ENCODE measurements around the gene HCFC2.
"Not testable (repeated sequence)": the region's sequence is repeated elsewhere in the genome, so short reads cannot be mapped to it uniquely, and the experiment has no call there.

Gene HCFC2

DNA sequence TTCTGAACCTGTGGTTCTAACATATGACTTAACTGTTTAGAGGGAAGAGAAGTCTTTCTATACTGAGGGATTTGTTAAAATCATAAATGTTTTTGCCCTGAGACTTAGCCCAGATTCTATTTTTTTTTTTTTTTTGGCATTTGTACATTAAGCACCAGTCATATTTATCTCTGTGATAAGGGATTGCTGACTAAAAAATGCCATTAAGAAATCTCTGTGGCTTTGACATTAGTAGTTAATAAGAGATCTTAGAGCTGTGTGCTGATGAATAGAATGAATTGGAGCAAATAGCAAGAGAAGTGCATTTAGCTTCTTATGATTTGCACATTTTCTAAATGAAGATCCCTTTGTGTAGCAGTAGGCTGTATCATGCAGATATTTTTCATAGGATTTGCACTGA lies 41.1 kb downstream of the HCFC2 start:
- Histone ChIP-seq H3K36me3 (ENCODE audit: control insufficient read depth, insufficient read depth, low read length) (no peaks in the 10 kb centered on the region), H3K4me1 (ENCODE audit: control insufficient read depth, insufficient read depth, low read length) (no peaks in the 10 kb centered on the region), H3K27me3 (ENCODE audit: control insufficient read depth, insufficient read depth, low read length) (no peaks in the 10 kb centered on the region)

DNA sequence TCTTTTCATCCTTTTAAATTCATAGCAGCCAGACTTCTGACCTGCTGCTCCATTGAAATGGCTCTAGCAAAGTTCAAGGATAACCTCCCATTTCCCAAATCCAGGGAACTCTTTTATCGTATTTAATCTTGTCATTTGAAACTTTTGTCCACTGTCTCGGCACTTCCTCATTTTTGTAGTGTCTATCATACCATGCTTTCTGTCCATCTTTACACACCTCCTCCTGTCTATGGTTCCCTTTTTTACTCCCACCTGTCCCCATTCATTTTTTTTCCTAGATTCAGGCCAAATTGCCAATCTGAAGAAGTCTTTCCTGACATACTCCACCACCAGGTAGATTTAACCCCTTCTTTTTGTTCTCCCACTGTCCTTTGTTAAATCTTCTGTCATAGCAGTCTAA lies 42.6 kb downstream of the HCFC2 start:
- no peak overlapping the region for H3K4me3 ChIP-seq (ENCODE audit: low read length)
- no peak overlapping the region for H3K9ac ChIP-seq (ENCODE audit: low read length)
- no peaks in the 10 kb centered on the region for H3K4me1 ChIP-seq (ENCODE audit: control insufficient read depth, insufficient read depth, low read length)
- no peaks in the 10 kb centered on the region for H3K36me3 ChIP-seq (ENCODE audit: control insufficient read depth, insufficient read depth, low read length)
- H3K27me3 ChIP-seq (ENCODE audit: control insufficient read depth, insufficient read depth, low read length) = no peaks in the 10 kb centered on the region
- no peaks in the 10 kb centered on the region for H3K9me3 ChIP-seq (ENCODE audit: control insufficient read depth, low read length)

More for the DNA sequence above, 41.1 kb downstream of the HCFC2 start:
- H3K9me3 ChIP-seq (ENCODE audit: control insufficient read depth, low read length) = no peaks in the 10 kb centered on the region
- H3K9ac ChIP-seq (ENCODE audit: low read length) = no peak overlapping the region
- H3K4me3 ChIP-seq (ENCODE audit: low read length) = no peak overlapping the region

DNA sequence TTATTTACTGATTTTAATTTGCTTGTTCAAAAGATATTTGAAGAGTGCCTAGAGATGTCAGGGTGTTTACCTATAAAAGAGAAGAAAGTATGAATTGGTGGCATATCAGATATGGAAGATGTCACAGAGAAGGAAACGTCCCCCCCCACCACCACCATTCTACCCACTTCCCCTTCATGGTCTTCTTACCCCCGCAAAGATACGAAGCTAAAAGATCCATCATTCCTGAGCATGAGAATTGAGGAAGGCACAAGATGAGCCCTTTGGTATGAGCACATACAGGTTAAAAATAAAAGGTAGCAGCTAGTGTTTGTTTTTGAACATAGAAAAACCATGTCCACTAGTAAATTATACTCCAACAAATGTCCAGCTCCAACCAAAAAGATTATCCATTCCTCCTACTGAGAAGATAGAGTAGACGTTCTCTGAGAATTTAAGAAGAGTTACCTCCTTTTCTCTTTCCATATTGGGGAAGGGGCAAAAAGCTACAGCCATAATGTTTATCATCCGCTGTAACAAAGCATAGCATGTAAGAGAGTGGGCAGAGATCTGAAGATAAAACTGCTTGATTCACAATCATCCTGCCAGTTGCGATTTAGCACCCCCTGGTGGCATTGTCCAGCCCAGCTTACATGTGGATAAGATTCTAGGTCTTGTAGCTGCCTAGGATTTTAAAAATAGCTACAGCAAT lies 44.6 kb downstream of the HCFC2 start:
- Histone ChIP-seq H3K9ac (ENCODE audit: low read length) (no peak overlapping the region), H3K9me3 (ENCODE audit: control insufficient read depth, low read length) (no peaks in the 10 kb centered on the region), H3K4me3 (ENCODE audit: low read length) (no peak overlapping the region), H3K36me3 (ENCODE audit: control insufficient read depth, insufficient read depth, low read length) (no peaks in the 10 kb centered on the region), H3K27me3 (ENCODE audit: control insufficient read depth, insufficient read depth, low read length) (no peaks in the 10 kb centered on the region), H3K4me1 (ENCODE audit: control insufficient read depth, insufficient read depth, low read length) (no peaks in the 10 kb centered on the region)

DNA sequence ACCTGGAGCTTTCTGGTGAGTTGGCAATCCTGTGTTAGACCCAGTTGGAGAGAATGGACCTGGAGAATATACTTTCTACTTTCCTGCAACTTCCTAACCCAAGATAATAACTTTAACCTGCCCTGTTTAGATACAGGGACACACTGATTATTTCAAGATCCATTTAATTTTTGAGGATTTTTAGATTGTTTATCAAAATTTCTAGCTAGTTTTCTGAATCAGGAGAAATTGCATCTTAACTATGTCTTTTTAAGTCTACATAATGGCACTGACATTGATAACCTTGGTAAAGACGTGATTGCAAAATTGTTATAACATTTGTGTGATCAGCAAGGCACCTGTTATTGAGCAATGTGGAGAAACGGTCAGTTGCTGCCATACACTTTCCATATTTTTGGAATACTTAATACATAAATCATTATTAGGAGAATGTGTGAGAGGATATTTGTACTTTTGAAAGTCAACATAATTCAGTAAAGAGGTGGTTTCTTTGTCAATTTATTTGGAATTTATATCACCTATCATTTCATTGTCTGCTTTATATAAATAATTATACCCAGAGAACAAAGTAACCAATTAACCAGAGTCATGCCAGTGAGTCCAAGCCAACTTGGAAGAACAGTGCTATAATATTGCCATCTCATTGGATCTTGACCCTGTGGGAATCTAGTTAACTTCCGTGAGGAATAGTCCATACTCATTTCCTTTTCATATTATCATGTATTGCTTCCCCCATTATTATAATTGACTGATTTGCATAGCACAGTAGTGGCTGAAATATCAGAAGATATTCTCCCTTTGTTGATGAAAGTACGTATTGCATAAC lies 45.3 kb downstream of the HCFC2 start:
- H3K9me3 ChIP-seq (ENCODE audit: control insufficient read depth, low read length) = no peaks in the 10 kb centered on the region
- H3K9ac ChIP-seq (ENCODE audit: low read length) = no peak overlapping the region

DNA sequence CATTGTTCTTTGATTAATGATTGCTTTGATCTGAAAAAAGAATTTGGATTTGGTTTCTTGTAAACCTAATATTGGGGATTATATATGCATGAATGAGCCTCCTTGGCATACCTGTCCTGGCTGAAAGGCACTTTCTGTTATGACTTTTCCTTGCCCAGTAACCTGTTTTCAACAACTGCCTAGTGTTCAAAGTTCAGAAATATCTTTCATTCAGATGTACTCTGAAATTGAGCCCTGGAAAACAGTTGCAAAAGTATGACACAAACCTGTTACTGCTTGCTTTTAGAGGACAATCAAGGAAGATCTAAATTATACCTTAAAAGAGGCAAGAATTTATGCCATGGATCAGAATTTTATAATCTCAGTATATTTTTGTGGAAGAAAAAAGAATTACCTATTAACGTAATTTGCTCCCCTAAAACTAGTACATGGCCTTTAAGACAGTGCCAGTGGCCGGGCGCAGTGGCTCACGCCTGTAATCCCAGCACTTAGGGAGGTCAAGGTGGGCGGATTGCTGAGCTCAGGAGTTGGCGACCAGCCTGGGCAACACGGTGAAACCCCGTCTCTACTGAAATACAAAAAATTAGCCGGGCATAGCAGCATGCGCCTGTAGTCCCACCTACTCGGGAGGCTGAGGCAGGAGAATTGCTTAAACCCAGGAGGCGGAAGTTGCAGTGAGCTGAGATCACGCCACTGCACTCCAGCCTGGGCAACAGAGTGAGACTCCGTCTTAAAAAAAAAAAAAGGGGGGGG lies 50.7 kb downstream of the HCFC2 start:
- not testable (repeated sequence) for H3K4me1 ChIP-seq (ENCODE audit: control insufficient read depth, insufficient read depth, low read length); H3K4me3 ChIP-seq (ENCODE audit: low read length); H3K9me3 ChIP-seq (ENCODE audit: control insufficient read depth, low read length); H3K9ac ChIP-seq (ENCODE audit: low read length); H3K27me3 ChIP-seq (ENCODE audit: control insufficient read depth, insufficient read depth, low read length); H3K36me3 ChIP-seq (ENCODE audit: control insufficient read depth, insufficient read depth, low read length)

More for the DNA sequence above, 45.3 kb downstream of the HCFC2 start:
- Histone ChIP-seq H3K4me3 (ENCODE audit: low read length) (no peak overlapping the region), H3K36me3 (ENCODE audit: control insufficient read depth, insufficient read depth, low read length) (no peaks in the 10 kb centered on the region), H3K4me1 (ENCODE audit: control insufficient read depth, insufficient read depth, low read length) (no peaks in the 10 kb centered on the region), H3K27me3 (ENCODE audit: control insufficient read depth, insufficient read depth, low read length) (no peaks in the 10 kb centered on the region)

DNA sequence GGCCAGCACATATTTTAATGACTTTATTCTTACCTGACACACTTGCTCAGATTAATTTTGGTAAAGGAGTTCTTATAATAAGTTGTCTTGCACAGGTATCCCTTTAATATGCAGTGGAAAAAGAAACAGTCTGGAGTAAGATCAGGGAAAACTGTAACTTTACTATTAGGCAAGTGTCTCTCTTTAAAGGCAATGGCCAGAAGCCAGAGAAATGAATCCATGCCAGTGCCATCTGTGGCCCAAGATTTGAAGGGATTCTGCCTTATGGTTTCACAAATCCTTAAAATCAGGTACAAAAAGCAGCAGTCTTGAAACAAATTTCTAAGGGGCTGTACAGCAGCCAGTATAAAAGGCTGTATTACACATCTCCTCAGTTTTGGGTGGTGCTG lies 51.2 kb downstream of the HCFC2 start:
- no peaks in the 10 kb centered on the region for H3K27me3 ChIP-seq (ENCODE audit: control insufficient read depth, insufficient read depth, low read length)
- peaks cover 5% of the 10 kb centered on the region for H3K4me1 ChIP-seq (ENCODE audit: control insufficient read depth, insufficient read depth, low read length)
- no peak overlapping the region for H3K4me3 ChIP-seq (ENCODE audit: low read length)
- H3K9me3 ChIP-seq (ENCODE audit: control insufficient read depth, low read length) = no peaks in the 10 kb centered on the region
- H3K36me3 ChIP-seq (ENCODE audit: control insufficient read depth, insufficient read depth, low read length) = no peaks in the 10 kb centered on the region
- H3K9ac ChIP-seq (ENCODE audit: low read length) = no peak overlapping the region

DNA sequence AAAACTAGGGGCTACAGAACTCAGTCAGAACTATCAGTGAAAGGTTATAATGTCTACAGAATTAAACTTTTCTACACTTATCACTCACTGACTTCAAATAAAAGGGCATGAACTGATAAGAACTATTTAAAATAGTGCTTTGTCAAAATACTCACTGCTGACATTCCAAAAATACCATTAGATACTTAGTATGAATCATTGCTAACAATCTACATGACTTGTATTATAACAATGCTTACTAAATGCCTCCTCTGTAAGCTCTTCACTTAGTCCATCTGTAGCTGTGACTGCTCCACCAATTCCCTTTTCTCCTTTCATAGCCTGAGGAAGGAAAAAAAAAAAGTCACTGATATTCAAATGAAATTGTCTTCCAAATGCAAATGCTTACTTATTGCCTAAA lies 56.7 kb downstream of the HCFC2 start:
- Histone ChIP-seq H3K4me1 (ENCODE audit: control insufficient read depth, insufficient read depth, low read length) (peaks cover under 1% of the 10 kb centered on the region), H3K36me3 (ENCODE audit: control insufficient read depth, insufficient read depth, low read length) (no peaks in the 10 kb centered on the region), H3K9ac (ENCODE audit: low read length) (no peak overlapping the region), H3K27me3 (ENCODE audit: control insufficient read depth, insufficient read depth, low read length) (no peaks in the 10 kb centered on the region), H3K4me3 (ENCODE audit: low read length) (no peak overlapping the region), H3K9me3 (ENCODE audit: control insufficient read depth, low read length) (no peaks in the 10 kb centered on the region)

DNA sequence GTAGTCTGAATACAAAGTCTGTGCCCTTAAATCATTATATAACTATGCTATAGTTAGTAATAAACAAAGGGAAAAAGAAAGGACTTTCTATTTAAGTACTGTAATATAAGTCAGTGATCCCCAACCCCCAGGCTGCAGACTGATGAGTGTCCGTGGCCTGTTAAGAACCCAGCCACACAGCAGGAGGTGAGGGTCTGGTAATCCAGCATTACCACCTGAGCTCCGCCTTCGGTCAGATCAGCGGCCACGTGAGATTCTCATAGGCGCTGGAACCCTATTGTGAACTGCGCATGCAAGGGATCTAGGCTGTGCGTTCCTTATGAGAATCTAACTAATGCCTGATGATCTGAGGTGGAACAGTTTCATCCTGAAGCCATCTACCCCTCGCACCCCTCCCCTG lies 58.0 kb downstream of the HCFC2 start:
- H3K9me3 ChIP-seq (ENCODE audit: control insufficient read depth, low read length) = no peaks in the 10 kb centered on the region
- H3K4me1 ChIP-seq (ENCODE audit: control insufficient read depth, insufficient read depth, low read length) = no peaks in the 10 kb centered on the region
- no peak overlapping the region for H3K4me3 ChIP-seq (ENCODE audit: low read length)
- H3K9ac ChIP-seq (ENCODE audit: low read length) = no peak overlapping the region
- H3K36me3 ChIP-seq (ENCODE audit: control insufficient read depth, insufficient read depth, low read length) = no peaks in the 10 kb centered on the region
- H3K27me3 ChIP-seq (ENCODE audit: control insufficient read depth, insufficient read depth, low read length) = no peaks in the 10 kb centered on the region

DNA sequence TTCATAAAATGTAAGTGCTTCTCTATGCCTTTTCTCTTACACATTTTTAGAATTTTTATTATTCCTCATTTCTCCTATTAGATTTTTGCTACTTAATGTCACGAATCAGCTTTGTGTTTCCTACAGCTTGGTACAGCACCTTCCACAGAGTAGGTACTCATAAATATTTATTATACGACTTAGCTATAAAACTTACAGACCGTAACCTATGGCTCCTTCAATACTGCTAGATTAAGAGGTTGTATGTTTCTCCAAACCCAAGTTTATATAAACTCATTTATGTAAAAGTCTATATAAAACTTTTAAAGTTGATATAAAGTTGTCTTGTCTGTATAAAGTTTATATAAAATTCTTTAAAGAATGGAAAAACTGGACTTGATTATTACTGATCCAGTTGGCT lies 62.2 kb downstream of the HCFC2 start:
- Histone ChIP-seq H3K27me3 (ENCODE audit: control insufficient read depth, insufficient read depth, low read length) (no peaks in the 10 kb centered on the region), H3K9ac (ENCODE audit: low read length) (no peak overlapping the region), H3K9me3 (ENCODE audit: control insufficient read depth, low read length) (no peaks in the 10 kb centered on the region), H3K4me1 (ENCODE audit: control insufficient read depth, insufficient read depth, low read length) (peaks cover 7% of the 10 kb centered on the region), H3K36me3 (ENCODE audit: control insufficient read depth, insufficient read depth, low read length) (no peaks in the 10 kb centered on the region), H3K4me3 (ENCODE audit: low read length) (no peak overlapping the region)

DNA sequence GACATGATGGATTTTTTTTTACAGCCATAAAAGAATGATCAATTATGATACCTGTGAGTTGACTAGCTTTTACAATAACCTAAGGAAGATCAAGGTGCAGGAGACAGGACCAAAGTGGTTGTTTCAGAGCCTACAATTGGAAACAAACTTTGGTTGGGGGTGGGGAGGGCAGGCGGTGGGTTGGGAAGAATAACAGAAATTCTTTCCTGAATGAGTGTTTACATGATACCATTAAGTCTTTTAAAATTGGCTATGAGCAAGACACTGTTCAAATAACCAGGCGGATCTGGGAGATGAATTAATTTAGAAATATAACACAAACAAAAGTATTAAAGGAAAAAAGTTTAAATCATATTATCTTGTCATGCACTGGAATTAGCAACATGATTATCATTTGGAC lies 66.4 kb downstream of the HCFC2 start:
- H3K9me3 ChIP-seq (ENCODE audit: control insufficient read depth, low read length) = no peaks in the 10 kb centered on the region
- H3K9ac ChIP-seq (ENCODE audit: low read length) = no peak overlapping the region
- H3K4me1 ChIP-seq (ENCODE audit: control insufficient read depth, insufficient read depth, low read length) = peaks cover 7% of the 10 kb centered on the region
- no peak overlapping the region for H3K4me3 ChIP-seq (ENCODE audit: low read length)
- no peaks in the 10 kb centered on the region for H3K36me3 ChIP-seq (ENCODE audit: control insufficient read depth, insufficient read depth, low read length)
- H3K27me3 ChIP-seq (ENCODE audit: control insufficient read depth, insufficient read depth, low read length) = no peaks in the 10 kb centered on the region

DNA sequence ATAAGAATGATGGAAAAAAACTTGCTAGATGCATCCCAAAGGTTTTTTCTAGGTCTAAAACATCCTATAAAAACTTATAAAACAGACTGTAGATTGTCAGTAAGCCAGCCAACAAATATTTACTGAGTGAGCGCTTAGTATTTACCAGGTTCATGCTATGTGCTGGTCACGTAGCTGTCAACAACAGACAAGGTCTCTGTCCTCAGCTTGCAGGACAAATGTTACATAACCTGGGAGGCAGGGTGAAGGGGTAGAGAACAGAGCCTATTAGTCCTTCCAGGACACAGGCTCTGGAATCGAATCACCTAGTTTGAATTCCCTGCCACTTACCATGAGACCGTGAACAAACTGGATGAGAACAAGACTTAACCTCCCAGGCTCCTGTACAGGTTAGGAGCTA lies 67.3 kb downstream of the HCFC2 start:
- Histone ChIP-seq H3K9ac (ENCODE audit: low read length) (no peak overlapping the region), H3K27me3 (ENCODE audit: control insufficient read depth, insufficient read depth, low read length) (no peaks in the 10 kb centered on the region), H3K36me3 (ENCODE audit: control insufficient read depth, insufficient read depth, low read length) (no peaks in the 10 kb centered on the region), H3K9me3 (ENCODE audit: control insufficient read depth, low read length) (no peaks in the 10 kb centered on the region), H3K4me3 (ENCODE audit: low read length) (no peak overlapping the region), H3K4me1 (ENCODE audit: control insufficient read depth, insufficient read depth, low read length) (peaks cover 7% of the 10 kb centered on the region)

DNA sequence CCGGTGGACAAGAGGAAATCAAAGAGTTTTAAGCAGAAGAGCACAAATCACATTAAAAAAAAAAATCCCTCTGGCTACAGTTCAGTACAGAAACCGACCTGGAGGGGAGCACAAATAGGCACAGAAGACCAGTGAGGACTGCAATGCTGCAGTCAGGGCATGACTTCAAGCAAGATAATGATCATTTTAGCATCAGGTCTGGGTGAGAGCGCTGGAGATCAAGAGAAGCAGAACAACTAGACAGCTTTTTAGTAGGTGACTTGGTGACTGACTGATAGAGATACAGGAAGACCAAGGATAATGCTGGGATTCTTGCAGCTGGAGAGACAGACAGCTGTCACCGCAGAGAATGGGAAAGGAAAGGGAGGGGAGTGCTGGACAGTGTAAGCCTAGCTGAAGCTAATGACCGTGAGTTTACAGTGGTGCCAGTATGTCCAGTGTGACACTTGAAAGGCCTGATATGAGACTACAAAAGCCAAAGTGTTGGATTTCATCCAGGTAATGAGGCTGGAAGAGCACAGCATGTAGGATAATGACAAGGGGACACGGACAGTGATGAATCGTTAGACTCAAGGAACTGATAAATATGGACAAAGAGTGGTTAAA lies 68.1 kb downstream of the HCFC2 start:
- Histone ChIP-seq H3K36me3 (ENCODE audit: control insufficient read depth, insufficient read depth, low read length) (no peaks in the 10 kb centered on the region), H3K4me3 (ENCODE audit: low read length) (no peak overlapping the region), H3K4me1 (ENCODE audit: control insufficient read depth, insufficient read depth, low read length) (peaks cover 7% of the 10 kb centered on the region), H3K27me3 (ENCODE audit: control insufficient read depth, insufficient read depth, low read length) (no peaks in the 10 kb centered on the region), H3K9me3 (ENCODE audit: control insufficient read depth, low read length) (no peaks in the 10 kb centered on the region), H3K9ac (ENCODE audit: low read length) (no peak overlapping the region)
